HEK293 (cell line): ENCODE data around the gene FASLG.

ENCODE experiments used
- CTCF ChIA-PET: fragments of 350-600 bp; formaldehyde crosslinking; extraction: SDS; loops from one replicate; lab custom pipeline; 2021; ENCODE audit warnings: antibody characterized with exemption; lab: Yijun Ruan, JAX
- POLR2A ChIA-PET: fragments of 300-600 bp; formaldehyde crosslinking; extraction: SDS; loops from one replicate; lab custom pipeline; 2020; ENCODE audit warnings: antibody characterized with exemption, inconsistent platforms; lab: Yijun Ruan, JAX
- H3K27ac ChIP-seq: fragments of 200-500 bp; sonication (Bioruptor generic); 2 replicates; pipeline ENCODE4 v1.5.1; 2014; ENCODE audit warnings: low read depth, low read length, control low read depth, inconsistent platforms; ENCODE audit errors: extremely low read depth
- H3K36me3 ChIP-seq, 2 experiments: fragments of 200-500 bp in 1 of 2; sonication (Bioruptor generic) in 1 of 2; 1 replicate in 1 of 2; 2 replicates in 1 of 2; pipeline ENCODE4 v1.5.1; 2014 to 2017; ENCODE audit warnings: inconsistent platforms in 2 of 2, low read length in 2 of 2; ENCODE audit not compliant: control insufficient read depth in 2 of 2, insufficient read depth in 1 of 2
- H3K4me1 ChIP-seq: fragments of 200-500 bp; sonication (Bioruptor generic); 2 replicates; pipeline ENCODE4 v1.5.1; 2014; ENCODE audit warnings: mild to moderate bottlenecking, low read length, inconsistent platforms; ENCODE audit not compliant: control insufficient read depth, insufficient read depth
- H3K4me3 ChIP-seq: 2 replicates; pipeline ENCODE4 v1.5.1; 2011; ENCODE audit warnings: low read depth, mild to moderate bottlenecking, control low read depth, low read length, moderate library complexity
- H3K9me3 ChIP-seq: fragments of 200-500 bp; sonication (Bioruptor generic); 2 replicates; pipeline ENCODE4 v1.5.1; 2014; ENCODE audit warnings: low read depth, low read length, inconsistent platforms; ENCODE audit not compliant: control insufficient read depth, insufficient read depth
- BCL11A ChIP-seq: fragments of 450-650 bp; formaldehyde crosslinking; IDR thresholded peaks from 2 replicates; pipeline ENCODE4 v1.5.1; 2016; ENCODE audit warnings: low read depth, missing biosample characterization, missing genetic modification characterization
- BCL6B ChIP-seq: fragments of 450-650 bp; formaldehyde crosslinking; IDR thresholded peaks from 2 replicates; pipeline ENCODE4 v1.5.1; 2017; ENCODE audit warnings: missing biosample characterization, missing genetic modification characterization
- GFI1B ChIP-seq: fragments of 450-650 bp; formaldehyde crosslinking; IDR thresholded peaks from 2 replicates; pipeline ENCODE4 v1.5.1; 2016; ENCODE audit warnings: missing biosample characterization, missing genetic modification characterization
- GLI4 ChIP-seq: fragments of 450-650 bp; formaldehyde crosslinking; IDR thresholded peaks from 2 replicates; pipeline ENCODE4 v1.5.1; 2016; ENCODE audit warnings: missing biosample characterization, missing genetic modification characterization
- KLF8 ChIP-seq: fragments of 450-650 bp; formaldehyde crosslinking; IDR thresholded peaks from 2 replicates; pipeline ENCODE4 v1.5.1; 2016; ENCODE audit warnings: missing biosample characterization, missing genetic modification characterization
- MZF1 ChIP-seq: fragments of 450-650 bp; formaldehyde crosslinking; IDR thresholded peaks from 2 replicates; pipeline ENCODE4 v1.5.1; 2017; ENCODE audit warnings: missing biosample characterization, missing genetic modification characterization, borderline replicate concordance
- SALL2 ChIP-seq: fragments of 450-650 bp; formaldehyde crosslinking; IDR thresholded peaks from 2 replicates; pipeline ENCODE4 v1.5.0; 2017; ENCODE audit warnings: missing biosample characterization, mild to moderate bottlenecking, missing genetic modification characterization, borderline replicate concordance
- SP2 ChIP-seq: fragments of 450-650 bp; formaldehyde crosslinking; IDR thresholded peaks from 2 replicates; pipeline ENCODE4 v1.5.1; 2016; ENCODE audit warnings: missing biosample characterization, missing genetic modification characterization
- SP3 ChIP-seq: fragments of 450-650 bp; formaldehyde crosslinking; IDR thresholded peaks from 2 replicates; pipeline ENCODE4 v1.5.1; 2016; ENCODE audit warnings: missing biosample characterization, missing genetic modification characterization
- TRIM28 ChIP-seq: IDR thresholded peaks from 2 replicates; pipeline ENCODE4 v1.6.1; 2011; ENCODE audit warnings: low read length, control low read depth, borderline replicate concordance
- WT1 ChIP-seq: fragments of 450-650 bp; formaldehyde crosslinking; IDR thresholded peaks from 2 replicates; pipeline ENCODE4 v1.5.1; 2016; ENCODE audit warnings: missing biosample characterization, missing genetic modification characterization
- ZBTB20 ChIP-seq: fragments of 450-650 bp; formaldehyde crosslinking; IDR thresholded peaks from 2 replicates; pipeline ENCODE4 v1.5.1; 2016; ENCODE audit warnings: missing biosample characterization, missing genetic modification characterization
- ZBTB6 ChIP-seq: fragments of 450-650 bp; formaldehyde crosslinking; IDR thresholded peaks from 2 replicates; pipeline ENCODE4 v1.5.1; 2017; ENCODE audit warnings: missing biosample characterization, missing genetic modification characterization
- ZBTB8A ChIP-seq: fragments of 450-650 bp; formaldehyde crosslinking; IDR thresholded peaks from 2 replicates; pipeline ENCODE4 v1.5.1; 2016; ENCODE audit warnings: missing biosample characterization, missing genetic modification characterization
- ZFP69B ChIP-seq: fragments of 450-650 bp; formaldehyde crosslinking; IDR thresholded peaks from 2 replicates; pipeline ENCODE4 v1.5.1; 2016; ENCODE audit warnings: missing biosample characterization, missing genetic modification characterization
- ZNF155 ChIP-seq: fragments of 450-650 bp; formaldehyde crosslinking; IDR thresholded peaks from 2 replicates; pipeline ENCODE4 v1.5.1; 2016; ENCODE audit warnings: missing biosample characterization, missing genetic modification characterization
- ZNF175 ChIP-seq: fragments of 450-650 bp; formaldehyde crosslinking; IDR thresholded peaks from 2 replicates; pipeline ENCODE4 v1.5.1; 2016; ENCODE audit warnings: missing biosample characterization, missing genetic modification characterization
- ZNF211 ChIP-seq: fragments of 450-650 bp; formaldehyde crosslinking; IDR thresholded peaks from 2 replicates; pipeline ENCODE4 v1.5.1; 2016; ENCODE audit warnings: low read depth, missing biosample characterization, missing genetic modification characterization
- ZNF248 ChIP-seq: fragments of 450-650 bp; formaldehyde crosslinking; IDR thresholded peaks from 2 replicates; pipeline ENCODE4 v1.5.1; 2017; ENCODE audit warnings: missing biosample characterization, missing genetic modification characterization
- ZNF302 ChIP-seq: fragments of 450-650 bp; formaldehyde crosslinking; IDR thresholded peaks from 2 replicates; pipeline ENCODE4 v1.5.1; 2016; ENCODE audit warnings: missing biosample characterization, missing genetic modification characterization, low read depth
- ZNF324 ChIP-seq: fragments of 450-650 bp; formaldehyde crosslinking; IDR thresholded peaks from 2 replicates; pipeline ENCODE4 v1.5.1; 2016; ENCODE audit warnings: missing biosample characterization, missing genetic modification characterization
- ZNF366 ChIP-seq: fragments of 450-650 bp; formaldehyde crosslinking; conservative IDR thresholded peaks from 2 replicates; pipeline ENCODE4 v1.5.1; 2016; ENCODE audit warnings: missing biosample characterization, missing genetic modification characterization
- ZNF391 ChIP-seq: fragments of 450-650 bp; formaldehyde crosslinking; IDR thresholded peaks from 2 replicates; pipeline ENCODE4 v1.5.1; 2016; ENCODE audit warnings: low read depth, missing biosample characterization, missing genetic modification characterization, borderline replicate concordance
- ZNF404 ChIP-seq: fragments of 450-650 bp; formaldehyde crosslinking; IDR thresholded peaks from 2 replicates; pipeline ENCODE4 v1.5.1; 2017; ENCODE audit warnings: missing biosample characterization, missing genetic modification characterization
- ZNF629 ChIP-seq: fragments of 450-650 bp; formaldehyde crosslinking; IDR thresholded peaks from 2 replicates; pipeline ENCODE4 v1.5.1; 2017; ENCODE audit warnings: missing biosample characterization, missing genetic modification characterization
- ZNF639 ChIP-seq: fragments of 450-650 bp; formaldehyde crosslinking; IDR thresholded peaks from 2 replicates; pipeline ENCODE4 v1.5.1; 2016; ENCODE audit warnings: missing biosample characterization, missing genetic modification characterization
- ZNF645 ChIP-seq: fragments of 450-650 bp; formaldehyde crosslinking; IDR thresholded peaks from 2 replicates; pipeline ENCODE4; 2016; ENCODE audit warnings: missing biosample characterization, missing genetic modification characterization
- ZNF785 ChIP-seq: fragments of 450-650 bp; formaldehyde crosslinking; IDR thresholded peaks from 2 replicates; pipeline ENCODE4 v1.5.1; 2016; ENCODE audit warnings: missing biosample characterization, missing genetic modification characterization

The FASLG gene

GRCh38 chr1:172673761-172674160 is 14.9 kb downstream of the FASLG start:
- Histone ChIP-seq H3K36me3 (no peaks in the 10 kb centered on the region), H3K27ac (no peak overlapping the region), H3K4me3 (no peak overlapping the region), H3K9me3 (no peaks in the 10 kb centered on the region), H3K4me1 (no peaks in the 10 kb centered on the region)
- TF ChIP-seq ZNF645 (tag by site-specific recombination) (no peak), SP2 (no peak), ZNF175 (tag by site-specific recombination) (no peak), ZNF639 (tag by site-specific recombination) (no peak), GFI1B (tag by site-specific recombination) (no peak), BCL11A (tag by site-specific recombination) (no peak), KLF8 (tag by site-specific recombination) (no peak), ZNF324 (tag by site-specific recombination) (no peak), ZNF211 (tag by site-specific recombination) (no peak)
- POLR2A ChIA-PET = no interaction called here
- CTCF ChIA-PET = interaction anchor here (0.6 kb wide), 1 partner anchor 244 kb away, joined by 3 read pairs; no protein-coding TSS in a partner anchor

GRCh38 chr1:172674831-172675613 is 16.1 kb downstream of the FASLG start:
- Histone ChIP-seq H3K36me3 (no peaks in the 10 kb centered on the region), H3K4me3 (no peak overlapping the region), H3K27ac (no peak overlapping the region)
- POLR2A ChIA-PET = no interaction called here
- CTCF ChIA-PET = interaction anchor here (0.6 to 1.8 kb wide), 4 partner anchors 24 to 84 kb away, joined by 3 to 4 read pairs (median 3); no protein-coding TSS in a partner anchor
- no peak for TF ChIP-seq TRIM28
- no peak for TF ChIP-seq ZFP69B (tag by site-specific recombination)
- TF ChIP-seq ZNF629 (tag by site-specific recombination) = no peak
- no peak for TF ChIP-seq ZNF366 (tag by site-specific recombination)
- TF ChIP-seq ZNF404 = no peak
- no peak for TF ChIP-seq MZF1 (tag by site-specific recombination)
- no peak for TF ChIP-seq ZNF248
- TF ChIP-seq GLI4 = no peak
- no peak for TF ChIP-seq SP3
- no peak for TF ChIP-seq ZBTB6 (tag by site-specific recombination)
- TF ChIP-seq ZBTB8A (tag by site-specific recombination) = no peak
- TF ChIP-seq ZBTB20 = no peak
- TF ChIP-seq ZNF302 (tag by site-specific recombination) = no peak
- no peak for TF ChIP-seq ZNF155 (tag by site-specific recombination)
- TF ChIP-seq ZNF785 (tag by site-specific recombination) = no peak
- TF ChIP-seq WT1 (tag by site-specific recombination) = no peak
- TF ChIP-seq BCL6B = no peak
- no peak for TF ChIP-seq ZNF391
- no peak for TF ChIP-seq SALL2 (tag by site-specific recombination)
- TF ChIP-seq, all 188 proteins: peak for 0
- Histone ChIP-seq H3K4me1 (no peaks in the 10 kb centered on the region), H3K9me3 (no peaks in the 10 kb centered on the region)
